Body of pancreas (tissue), 4 donors: Measurements from ENCODE around the gene UGT2A2.

ENCODE experiments used
- CTCF ChIP-seq, 7 experiments: fragments of 450-650 bp in 4 of 7; fragments of 200-600 bp in 3 of 7; sonication (generic) in 3 of 7; IDR thresholded peaks; one replicate each; pipeline ENCODE4 v1.5.1; 2016 to 2019; ENCODE audit warnings: antibody characterized with exemption in 7 of 7
- POLR2A ChIP-seq, 3 donors: fragments of 450-650 bp; IDR thresholded peaks; one replicate each; pipeline ENCODE4 v1.6.1; 2016; ENCODE audit warnings: antibody characterized with exemption in 3 of 3, mild to moderate bottlenecking in 2 of 3

- TF ChIP-seq CTCF (IDR thresholded peaks at IDR 0.05) = no peak
- no peak for TF ChIP-seq POLR2A (IDR thresholded peaks at IDR 0.05)
Observed at GRCh38 chr4:69640289-69640688, 847 bp upstream of the UGT2A2 start.
